IPS-18a (cell line): Measurements from ENCODE around the gene DHFR2.
"Not testable (repeated sequence)": the region's sequence is repeated elsewhere in the genome, so short reads cannot be mapped to it uniquely, and the experiment has no call there.

Experiments
- H3K27ac ChIP-seq: one replicate; pipeline ENCODE4 v1.5.1; 2013; ENCODE audit warnings: low read length
- H3K27me3 ChIP-seq: one replicate; pipeline ENCODE4 v1.6.1; 2013; ENCODE audit warnings: mild to moderate bottlenecking, low read length; ENCODE audit not compliant: control insufficient read depth, insufficient read depth
- H3K36me3 ChIP-seq: one replicate; pipeline ENCODE4 v1.6.1; 2013; ENCODE audit warnings: low read depth, low read length; ENCODE audit not compliant: control insufficient read depth
- H3K4me1 ChIP-seq: one replicate; pipeline ENCODE4 v1.6.1; 2013; ENCODE audit warnings: low read depth, low read length; ENCODE audit not compliant: control insufficient read depth
- H3K4me3 ChIP-seq: one replicate; pipeline ENCODE4 v1.5.1; 2013; ENCODE audit warnings: low read length
- H3K9ac ChIP-seq: one replicate; pipeline ENCODE4 v1.6.1; 2013; ENCODE audit warnings: mild to moderate bottlenecking, low read length, moderate library complexity
- H3K9me3 ChIP-seq: one replicate; pipeline ENCODE4 v1.6.1; 2013; ENCODE audit warnings: low read depth, low read length; ENCODE audit not compliant: control insufficient read depth

DHFR2 gene

DNA sequence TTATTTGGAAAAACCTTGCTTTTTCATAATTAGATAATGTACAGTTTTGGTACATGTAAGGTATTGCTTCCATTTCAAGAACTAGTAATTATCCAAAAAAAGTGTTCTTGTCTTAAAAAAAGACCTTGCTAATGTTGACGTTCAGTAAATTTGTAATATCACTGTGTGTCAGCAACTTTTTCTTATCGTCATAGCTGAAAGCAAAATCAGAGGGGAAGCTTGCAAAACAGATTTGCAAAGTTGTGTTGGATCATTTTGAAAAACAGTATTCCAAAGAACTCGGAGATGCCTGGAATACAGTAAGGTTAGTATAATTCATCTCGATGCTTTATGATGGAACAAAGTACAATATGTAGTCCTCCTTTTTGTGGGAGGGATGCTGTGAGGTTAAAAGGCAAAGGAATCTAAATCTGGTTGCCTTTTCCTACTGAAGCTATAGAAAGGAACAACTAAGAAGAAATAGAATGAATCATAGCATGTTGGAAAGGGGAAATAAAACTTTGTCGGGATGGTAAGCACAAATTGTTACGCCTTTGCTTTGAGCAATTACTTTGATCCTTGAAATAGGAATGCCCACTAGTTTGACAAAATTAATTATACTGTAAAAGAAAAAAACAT is 1.6 kb upstream of the DHFR2 start:
- peak overlapping the region; percentile 94 for H3K9ac ChIP-seq
- H3K9me3 ChIP-seq, result no peaks in the 10 kb centered on the region
- H3K4me1 ChIP-seq, result no peaks in the 10 kb centered on the region
- H3K4me3 ChIP-seq, result no peak overlapping the region
- no peaks in the 10 kb centered on the region for H3K36me3 ChIP-seq
- H3K27ac ChIP-seq, result no peak overlapping the region
- H3K27me3 ChIP-seq, result no peaks in the 10 kb centered on the region

DNA sequence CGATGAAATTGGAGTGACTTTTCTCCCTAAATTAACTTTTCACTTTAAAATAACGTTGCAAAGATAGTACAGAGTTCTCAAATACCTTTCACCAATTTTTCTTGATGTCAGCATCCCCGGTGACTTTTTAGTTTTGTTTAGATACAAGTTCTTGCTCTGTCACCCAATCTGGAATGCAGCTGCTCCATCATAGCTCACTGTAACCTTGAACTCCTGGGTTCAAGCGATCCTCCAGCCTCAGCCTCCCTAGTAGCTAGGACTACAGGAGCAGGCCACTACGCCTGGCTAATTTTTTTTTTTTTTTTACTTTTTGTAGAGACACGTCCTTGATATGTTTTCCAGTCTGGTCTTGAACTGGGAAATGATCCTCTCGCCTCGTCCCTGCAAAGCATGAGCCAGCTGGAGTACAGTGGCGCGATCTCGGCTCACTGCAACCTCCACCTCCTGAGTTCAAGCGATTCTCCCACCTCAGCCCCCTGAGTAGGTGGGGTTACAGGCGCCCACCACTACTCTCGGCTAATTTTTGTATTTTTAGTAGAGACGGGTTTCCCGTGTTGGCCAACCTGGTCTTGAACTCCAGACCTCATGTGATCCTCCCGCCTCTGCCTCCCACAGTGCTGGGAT is 892 bp upstream of the DHFR2 start:
- H3K27me3 ChIP-seq, result no peaks in the 10 kb centered on the region
- peak overlapping the region; percentile 97 for H3K4me3 ChIP-seq
- H3K9me3 ChIP-seq, result no peaks in the 10 kb centered on the region
- no peaks in the 10 kb centered on the region for H3K36me3 ChIP-seq
- no peaks in the 10 kb centered on the region for H3K4me1 ChIP-seq
- peak overlapping the region; percentile 94 for H3K9ac ChIP-seq
- peak overlapping the region; percentile 93 for H3K27ac ChIP-seq

DNA sequence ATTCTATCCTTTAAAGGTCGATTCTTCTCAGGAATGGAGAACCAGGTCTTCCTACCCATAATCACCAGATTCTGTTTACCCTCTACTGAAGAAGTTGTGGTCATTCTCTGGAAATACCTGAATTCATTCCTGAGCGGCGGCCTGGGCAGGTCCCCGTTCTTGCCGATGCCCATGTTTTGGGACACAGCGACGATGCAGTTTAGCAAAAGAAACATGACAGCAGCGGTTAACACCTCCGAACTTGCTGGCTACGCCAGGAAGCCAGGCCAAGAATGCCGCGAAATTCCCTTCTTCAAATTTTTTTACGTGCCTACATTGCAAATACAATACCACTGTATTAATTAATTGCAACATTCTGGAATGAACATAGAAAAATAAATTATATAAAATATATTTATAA is 1.4 kb downstream of the DHFR2 start:
- Histone ChIP-seq H3K9ac (no peak overlapping the region), H3K4me3 (no peak overlapping the region), H3K9me3 (no peaks in the 10 kb centered on the region), H3K27me3 (no peaks in the 10 kb centered on the region), H3K4me1 (no peaks in the 10 kb centered on the region), H3K36me3 (no peaks in the 10 kb centered on the region), H3K27ac (no peak overlapping the region)

DNA sequence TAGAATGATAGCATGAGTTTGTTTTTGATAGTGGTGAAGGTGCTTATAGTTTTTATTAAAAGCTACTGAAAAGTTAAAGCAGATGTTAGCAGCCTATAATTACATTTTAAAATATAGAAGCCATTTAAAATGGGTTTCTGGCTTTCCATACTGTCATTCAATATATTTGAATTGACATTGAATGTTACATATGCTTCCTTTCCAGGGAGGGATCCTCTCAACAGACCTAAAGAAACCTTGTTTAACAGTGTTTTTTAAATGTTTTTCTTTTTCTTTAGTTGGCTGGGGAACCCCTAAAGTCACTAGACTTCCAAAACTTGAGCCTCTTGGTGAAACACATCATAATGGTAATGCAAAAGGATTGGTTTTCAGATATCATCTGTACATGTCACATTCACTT is 12.2 kb downstream of the DHFR2 start:
- H3K4me1 ChIP-seq, result no peaks in the 10 kb centered on the region
- no peak overlapping the region for H3K4me3 ChIP-seq
- no peaks in the 10 kb centered on the region for H3K9me3 ChIP-seq
- no peaks in the 10 kb centered on the region for H3K27me3 ChIP-seq
- no peak overlapping the region for H3K9ac ChIP-seq
- H3K36me3 ChIP-seq, result peaks cover 3% of the 10 kb centered on the region
- H3K27ac ChIP-seq, result no peak overlapping the region

DNA sequence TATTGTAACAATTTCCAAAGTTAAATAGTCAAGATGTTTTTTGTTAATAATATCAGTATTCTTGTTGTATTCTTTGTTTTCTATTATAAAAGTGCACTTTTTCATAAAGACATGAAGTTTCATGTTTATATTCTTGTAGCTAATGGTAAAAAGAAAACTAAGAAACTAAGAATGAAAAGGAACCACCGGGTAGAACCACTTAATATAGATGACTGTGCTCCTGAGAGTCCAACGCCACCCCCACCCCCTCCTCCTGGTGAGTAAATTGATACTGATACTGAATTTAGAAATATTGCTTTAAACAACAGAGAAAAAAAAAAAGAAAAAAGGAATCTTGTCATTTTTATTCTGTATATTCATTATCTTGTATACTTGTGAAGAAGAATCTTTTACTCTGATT is 13.4 kb downstream of the DHFR2 start:
- Histone ChIP-seq H3K9ac (no peak overlapping the region), H3K36me3 (peaks cover 3% of the 10 kb centered on the region), H3K4me3 (no peak overlapping the region), H3K4me1 (no peaks in the 10 kb centered on the region), H3K9me3 (no peaks in the 10 kb centered on the region), H3K27ac (no peak overlapping the region), H3K27me3 (no peaks in the 10 kb centered on the region)

DNA sequence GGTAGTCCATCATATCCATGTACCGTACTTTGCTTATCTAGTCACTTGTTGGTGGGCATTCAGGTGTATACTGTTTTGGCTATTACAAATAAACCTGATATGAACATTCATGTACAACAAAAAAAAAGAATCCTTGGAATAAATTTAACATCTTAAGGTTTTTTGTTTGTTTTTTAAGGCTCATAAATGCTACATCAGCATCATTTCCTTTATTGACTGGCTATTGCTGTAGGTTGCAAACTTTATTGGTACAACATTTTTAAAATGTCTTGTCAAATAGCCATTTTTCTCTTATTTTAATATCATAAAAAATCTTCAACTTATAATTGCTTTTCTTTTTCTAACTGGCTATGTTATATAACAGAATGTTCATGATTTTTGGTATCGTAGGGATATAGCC is 16.2 kb downstream of the DHFR2 start:
- H3K27ac ChIP-seq, result no peak overlapping the region
- H3K4me3 ChIP-seq, result no peak overlapping the region
- no peaks in the 10 kb centered on the region for H3K27me3 ChIP-seq
- H3K36me3 ChIP-seq, result no peaks in the 10 kb centered on the region
- no peak overlapping the region for H3K9ac ChIP-seq
- H3K4me1 ChIP-seq, result no peaks in the 10 kb centered on the region
- H3K9me3 ChIP-seq, result peaks cover 4% of the 10 kb centered on the region

DNA sequence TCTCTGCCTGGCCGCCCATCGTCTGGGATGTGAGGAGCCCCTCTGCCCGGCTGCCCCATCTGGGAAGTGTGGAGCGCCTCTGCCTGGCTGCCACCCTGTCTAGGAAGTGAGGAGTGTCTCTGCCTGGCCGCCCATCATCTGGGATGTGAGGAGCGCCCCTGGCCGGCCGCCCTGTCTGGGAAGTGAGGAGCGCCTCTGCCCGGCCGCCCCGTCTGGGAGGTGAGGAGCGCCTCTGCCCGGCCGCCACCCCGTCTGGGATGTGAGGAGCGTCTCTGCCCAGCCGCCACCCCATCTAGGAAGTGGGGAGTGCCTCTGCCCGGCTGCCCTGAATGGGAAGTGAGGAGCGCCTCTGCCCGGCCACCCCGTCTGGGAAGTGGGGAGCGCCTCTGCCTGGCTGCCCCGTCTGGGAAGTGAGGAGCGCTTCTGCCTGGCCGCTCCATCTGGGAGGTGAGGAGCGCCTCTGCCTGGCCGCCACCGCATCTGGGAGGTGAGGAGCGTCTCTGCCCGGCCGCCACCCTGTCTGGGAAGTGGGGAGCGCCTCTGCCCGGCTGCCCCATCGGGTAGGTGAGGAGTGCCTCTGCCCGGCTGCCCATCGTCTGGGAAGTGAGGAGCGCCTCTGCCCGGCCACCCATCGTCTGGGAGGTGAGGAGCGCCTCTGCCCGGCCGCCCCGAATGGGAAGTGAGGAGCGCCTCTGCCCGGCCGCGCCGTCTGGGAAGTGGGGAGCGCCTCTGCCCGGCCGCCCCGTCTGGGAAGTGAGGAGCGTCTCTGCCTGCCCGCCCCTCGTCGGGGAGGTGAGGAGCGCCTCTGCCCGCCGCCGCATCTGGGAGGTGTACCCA is 18.4 kb downstream of the DHFR2 start:
- H3K36me3 ChIP-seq, H3K4me3 ChIP-seq, H3K4me1 ChIP-seq, H3K9ac ChIP-seq, H3K27me3 ChIP-seq, H3K27ac ChIP-seq, H3K9me3 ChIP-seq: not testable (repeated sequence)

DNA sequence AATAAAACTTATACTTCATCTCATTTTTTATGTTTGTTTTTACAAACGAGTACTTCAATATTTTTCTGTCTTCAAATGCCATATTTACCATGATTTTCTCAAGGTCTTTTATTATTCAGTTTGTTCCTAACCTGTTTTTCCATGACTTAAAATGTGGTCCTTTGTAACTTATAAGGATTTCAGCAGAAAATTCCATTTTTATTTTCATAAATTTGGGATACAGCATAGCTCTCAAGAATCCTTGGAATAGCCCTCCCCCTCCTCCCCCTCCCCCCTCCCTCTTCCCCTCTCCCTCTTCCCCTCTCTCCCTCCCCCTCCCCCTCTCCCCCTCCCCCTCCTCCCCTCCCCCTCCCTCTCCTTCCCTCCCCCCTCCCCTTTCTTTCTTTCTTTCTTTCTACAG is 19.4 kb downstream of the DHFR2 start:
- Histone ChIP-seq H3K4me1 (no peaks in the 10 kb centered on the region), H3K9me3 (peaks cover 4% of the 10 kb centered on the region), H3K27ac (no peak overlapping the region), H3K36me3 (no peaks in the 10 kb centered on the region), H3K4me3 (no peak overlapping the region), H3K27me3 (no peaks in the 10 kb centered on the region), H3K9ac (no peak overlapping the region)

DNA sequence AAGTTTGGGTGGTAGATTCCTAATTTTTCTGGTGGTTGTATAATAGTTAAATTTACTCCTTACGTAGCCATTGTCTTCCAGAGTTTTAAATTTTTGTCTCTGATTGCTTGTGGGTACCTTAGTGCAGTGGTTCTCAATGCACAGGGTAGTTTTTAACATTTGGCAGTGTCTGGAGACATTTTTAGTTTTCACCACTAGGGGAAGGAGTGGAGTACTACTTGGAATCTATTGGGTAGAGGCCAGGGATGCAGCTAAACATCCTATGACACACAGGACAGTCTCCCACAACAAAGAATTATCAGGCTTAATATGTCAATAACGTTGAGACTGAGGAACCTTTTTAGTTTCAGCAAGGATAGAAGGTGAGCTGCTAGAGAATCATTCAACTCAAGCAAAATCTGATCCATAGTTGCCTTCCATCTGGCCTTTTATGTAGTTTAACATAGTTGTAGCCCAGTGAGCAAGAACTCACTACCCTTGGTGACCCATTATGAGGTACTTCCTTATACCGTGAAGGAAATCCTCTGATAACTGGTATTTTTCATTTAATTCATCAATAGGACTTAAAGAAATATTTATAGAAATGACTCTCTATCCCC is 25.7 kb downstream of the DHFR2 start:
- Histone ChIP-seq H3K4me3 (no peak overlapping the region), H3K9ac (no peak overlapping the region), H3K4me1 (no peaks in the 10 kb centered on the region), H3K9me3 (no peaks in the 10 kb centered on the region), H3K27ac (no peak overlapping the region), H3K27me3 (no peaks in the 10 kb centered on the region), H3K36me3 (no peaks in the 10 kb centered on the region)

DNA sequence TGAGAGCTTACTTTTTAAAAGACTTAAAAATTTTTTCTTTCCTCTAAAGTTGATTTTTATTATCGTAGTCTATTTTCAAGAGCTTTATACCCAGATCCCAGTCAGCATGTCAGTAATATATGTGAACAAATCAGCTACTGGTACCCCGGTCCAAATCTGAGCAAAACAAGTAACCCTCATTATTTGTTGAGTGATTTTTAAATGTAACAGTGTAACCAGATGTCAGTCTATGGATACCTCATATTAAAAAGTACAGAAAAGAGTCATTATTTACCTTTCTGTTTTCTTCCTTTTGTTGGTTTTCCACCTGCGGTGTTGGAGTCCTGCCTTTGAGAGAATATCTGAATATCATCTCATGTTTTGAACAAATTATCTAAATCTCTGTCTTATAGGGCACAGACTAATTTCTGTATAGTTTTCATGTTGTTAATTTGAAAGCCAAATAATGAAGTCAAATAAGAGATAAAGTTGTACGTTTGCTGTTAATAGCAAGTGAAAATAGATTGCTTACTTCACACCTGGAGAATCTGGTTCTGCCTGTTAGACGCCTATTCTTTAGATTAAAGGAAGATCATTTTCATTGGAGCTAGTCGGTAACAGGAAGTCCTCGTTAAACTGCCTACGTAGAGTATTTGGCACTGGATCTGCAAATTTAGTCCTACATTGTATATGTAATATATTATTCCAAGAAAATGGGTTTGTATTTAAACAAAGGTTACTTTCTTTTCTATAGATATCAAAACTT is 34.5 kb downstream of the DHFR2 start, which contains the start of gene STX19:
STX19 (minus strand) TSS at position 505 of the 745 bp plus-strand sequence. CDS start 13,328 bp downstream, outside the sequence.
- Histone ChIP-seq H3K4me3 (no peak within 1 kb of the TSS), H3K27ac (no peak within 1 kb of the TSS), H3K9ac (no peak within 1 kb of the TSS), H3K27me3 (no peaks in the 10 kb centered on the region), H3K36me3 (no peaks in the 10 kb centered on the region), H3K4me1 (no peaks in the 10 kb centered on the region), H3K9me3 (no peaks in the 10 kb centered on the region)

DNA sequence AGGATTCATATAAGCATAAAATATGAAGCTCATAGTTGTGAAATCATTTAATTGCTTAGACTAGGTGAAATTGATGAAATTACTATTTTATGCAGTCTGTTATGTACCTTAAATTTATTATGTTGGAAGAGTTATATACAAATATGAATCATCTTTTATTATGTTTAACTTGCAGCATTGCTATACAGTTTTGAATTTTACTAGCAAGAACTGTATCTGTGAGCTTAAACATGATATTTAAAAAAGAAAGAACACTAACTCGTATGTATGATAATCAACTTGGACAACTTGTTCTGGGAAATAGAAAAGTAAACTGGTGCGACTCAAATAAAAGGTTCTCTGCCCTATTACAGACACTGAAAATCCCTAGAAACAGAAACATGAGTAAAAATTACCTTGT is 36.1 kb downstream of the DHFR2 start:
- H3K27me3 ChIP-seq, result no peaks in the 10 kb centered on the region
- H3K4me1 ChIP-seq, result no peaks in the 10 kb centered on the region
- no peaks in the 10 kb centered on the region for H3K36me3 ChIP-seq
- no peak overlapping the region for H3K9ac ChIP-seq
- H3K4me3 ChIP-seq, result no peak overlapping the region
- no peak overlapping the region for H3K27ac ChIP-seq
- no peaks in the 10 kb centered on the region for H3K9me3 ChIP-seq
